ENCODE results near the gene OFD1. TPM values are rescaled to one million over a fixed set of nuclear protein-coding genes. Genes with fewer than 3 reads are reported as not detected.

Gene OFD1
- total and polyA plus RNA-seq, 2 experiments from 2014 or later, result 23.5 TPM

DNA sequence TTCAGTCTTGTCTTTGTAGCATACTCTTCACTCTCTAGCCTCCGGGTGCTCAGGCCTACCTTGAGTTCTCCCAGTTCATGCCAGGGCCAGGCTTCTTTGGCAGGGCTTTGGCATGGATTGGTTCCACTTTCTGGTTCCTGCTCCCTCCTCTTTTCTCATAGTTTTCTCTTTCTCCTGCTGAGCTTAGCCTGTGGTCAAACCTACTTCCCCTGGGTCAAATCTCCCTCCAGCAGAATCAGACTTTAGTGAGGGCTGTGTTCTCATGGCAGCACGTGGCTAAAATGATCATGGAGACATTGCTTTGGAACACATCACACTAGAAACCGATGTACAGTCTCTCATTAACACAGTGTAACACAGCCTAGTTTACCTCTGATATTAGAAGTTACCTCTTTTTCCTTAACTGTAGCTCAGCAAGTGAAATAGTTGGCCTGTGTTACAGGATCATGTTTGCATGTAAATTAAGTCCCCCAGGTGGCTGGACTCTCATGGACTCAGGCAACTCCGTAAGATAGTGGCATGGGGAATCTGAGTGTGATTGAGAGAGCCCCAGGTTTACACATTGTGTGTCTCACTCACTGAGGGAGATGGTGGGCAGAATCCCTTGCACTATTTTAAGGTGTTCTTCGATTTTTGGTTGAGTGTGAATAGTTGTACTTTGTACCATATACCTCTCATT lies 32.3 kb upstream of the OFD1 start:
- Histone ChIP-seq H3K27ac (no peak overlapping the region), H3K4me1 (ENCODE audit: insufficient read depth) (peaks cover 6% of the 10 kb centered on the region), H3K4me2 (no peak overlapping the region), H3K27me3 (no peaks in the 10 kb centered on the region), H3K36me3 (replicated peaks; ENCODE audit: insufficient read depth, low read depth) (no peaks in the 10 kb centered on the region), H3K9me2 (replicated peaks; ENCODE audit: insufficient read depth) (no peaks in the 10 kb centered on the region), H3K9me3 (ENCODE audit: low read depth) (no peaks in the 10 kb centered on the region), H2AFZ (no peak overlapping the region), H3K4me3 (no peak overlapping the region), H3K79me2 (peaks cover 87% of the 10 kb centered on the region), H4K20me1 (ENCODE audit: insufficient read depth, poor library complexity, severe bottlenecking) (peaks cover 31% of the 10 kb centered on the region)
- no peak for DNase-seq (ENCODE audit: low spot score)
- WGBS (ENCODE audit: low lambda C conversion rate, missing lambda C conversion rate), result 64% methylated on average over 5 of the region's 5 CpGs
- TF ChIP-seq EZH2phosphoT487 (IDR thresholded peaks at IDR 0.05; ENCODE audit: low read depth, severe bottlenecking, unreplicated experiment) (no peak), EZH2 (IDR thresholded peaks at IDR 0.05; ENCODE audit: borderline replicate concordance) (no peak)
- TF ChIP-seq, protein P1, sequence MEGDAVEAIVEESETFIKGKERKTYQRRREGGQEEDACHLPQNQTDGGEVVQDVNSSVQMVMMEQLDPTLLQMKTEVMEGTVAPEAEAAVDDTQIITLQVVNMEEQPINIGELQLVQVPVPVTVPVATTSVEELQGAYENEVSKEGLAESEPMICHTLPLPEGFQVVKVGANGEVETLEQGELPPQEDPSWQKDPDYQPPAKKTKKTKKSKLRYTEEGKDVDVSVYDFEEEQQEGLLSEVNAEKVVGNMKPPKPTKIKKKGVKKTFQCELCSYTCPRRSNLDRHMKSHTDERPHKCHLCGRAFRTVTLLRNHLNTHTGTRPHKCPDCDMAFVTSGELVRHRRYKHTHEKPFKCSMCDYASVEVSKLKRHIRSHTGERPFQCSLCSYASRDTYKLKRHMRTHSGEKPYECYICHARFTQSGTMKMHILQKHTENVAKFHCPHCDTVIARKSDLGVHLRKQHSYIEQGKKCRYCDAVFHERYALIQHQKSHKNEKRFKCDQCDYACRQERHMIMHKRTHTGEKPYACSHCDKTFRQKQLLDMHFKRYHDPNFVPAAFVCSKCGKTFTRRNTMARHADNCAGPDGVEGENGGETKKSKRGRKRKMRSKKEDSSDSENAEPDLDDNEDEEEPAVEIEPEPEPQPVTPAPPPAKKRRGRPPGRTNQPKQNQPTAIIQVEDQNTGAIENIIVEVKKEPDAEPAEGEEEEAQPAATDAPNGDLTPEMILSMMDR (IDR thresholded peaks at IDR 0.05; ENCODE audit: poor library complexity), result no peak

DNA sequence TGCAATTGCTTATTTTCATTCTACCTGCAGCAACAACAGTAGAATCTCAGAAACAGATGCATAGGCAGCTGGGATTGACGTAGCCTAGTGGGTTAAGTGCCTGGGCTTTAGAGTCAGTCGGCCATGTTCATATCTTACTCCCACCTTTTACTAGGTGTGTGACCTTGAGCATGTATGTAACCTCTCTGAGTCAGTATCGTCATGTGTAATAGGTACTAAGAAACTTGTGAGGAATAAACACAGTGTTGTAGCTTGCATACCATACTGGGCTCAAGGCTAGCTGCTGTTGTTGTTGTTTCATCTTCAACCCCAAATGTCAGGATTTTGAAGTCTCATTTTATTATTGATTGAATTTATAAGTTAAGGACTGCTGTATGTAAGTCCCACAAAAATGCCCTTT lies 31.4 kb upstream of the OFD1 start:
- H3K9me2 ChIP-seq (replicated peaks; ENCODE audit: insufficient read depth), result no peaks in the 10 kb centered on the region
- no peak overlapping the region for H3K4me3 ChIP-seq

DNA sequence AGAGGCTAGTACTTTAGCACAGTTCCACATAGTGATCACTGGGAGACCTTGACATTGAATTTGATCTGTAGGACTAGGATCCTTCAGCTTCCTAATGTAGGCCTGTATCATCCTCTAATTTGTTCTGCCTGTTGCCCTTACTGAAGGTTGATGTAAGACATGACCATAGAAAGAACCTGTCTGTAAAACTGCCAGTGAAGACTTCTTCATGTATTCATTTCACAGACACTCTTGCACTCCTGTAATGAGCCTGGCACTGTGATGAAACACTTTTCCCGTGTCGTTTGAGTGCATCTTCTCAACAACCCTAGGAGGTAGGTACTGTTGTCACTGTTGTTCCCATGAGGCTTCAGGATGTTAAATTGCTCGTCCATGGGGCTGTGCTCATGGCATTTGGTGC lies 31.0 kb upstream of the OFD1 start:
- peaks cover 81% of the 10 kb centered on the region for H3K79me2 ChIP-seq
- no peaks in the 10 kb centered on the region for H3K9me3 ChIP-seq (ENCODE audit: low read depth)
- H3K9me2 ChIP-seq (replicated peaks; ENCODE audit: insufficient read depth), result no peaks in the 10 kb centered on the region
- H3K4me3 ChIP-seq, result no peak overlapping the region
- H4K20me1 ChIP-seq (ENCODE audit: insufficient read depth, poor library complexity, severe bottlenecking), result peaks cover 22% of the 10 kb centered on the region
- H3K4me2 ChIP-seq, result no peak overlapping the region
- TF ChIP-seq EZH2phosphoT487 (IDR thresholded peaks at IDR 0.05; ENCODE audit: low read depth, severe bottlenecking, unreplicated experiment), result no peak
- TF ChIP-seq, protein P1 (IDR thresholded peaks at IDR 0.05; ENCODE audit: poor library complexity), result no peak
- WGBS (ENCODE audit: low lambda C conversion rate, missing lambda C conversion rate), result 61% methylated on average over 3 of the region's 3 CpGs
- DNase-seq (ENCODE audit: low spot score), result no peak
- no peak overlapping the region for H2AFZ ChIP-seq
- no peaks in the 10 kb centered on the region for H3K36me3 ChIP-seq (replicated peaks; ENCODE audit: insufficient read depth, low read depth)
- H3K27me3 ChIP-seq, result no peaks in the 10 kb centered on the region
- peak overlapping the region; percentile 2 for H3K27ac ChIP-seq
- peaks cover 1% of the 10 kb centered on the region for H3K4me1 ChIP-seq (ENCODE audit: insufficient read depth)

More for the DNA sequence above, 31.4 kb upstream of the OFD1 start:
- Histone ChIP-seq H3K36me3 (replicated peaks; ENCODE audit: insufficient read depth, low read depth) (no peaks in the 10 kb centered on the region), H3K27me3 (no peaks in the 10 kb centered on the region), H3K79me2 (peaks cover 86% of the 10 kb centered on the region), H3K4me1 (ENCODE audit: insufficient read depth) (peaks cover 6% of the 10 kb centered on the region), H3K27ac (peak overlapping the region; percentile 2), H4K20me1 (ENCODE audit: insufficient read depth, poor library complexity, severe bottlenecking) (peaks cover 25% of the 10 kb centered on the region), H2AFZ (no peak overlapping the region), H3K9me3 (ENCODE audit: low read depth) (no peaks in the 10 kb centered on the region), H3K4me2 (no peak overlapping the region)
- DNase-seq (ENCODE audit: low spot score), result no peak
- WGBS (ENCODE audit: low lambda C conversion rate, missing lambda C conversion rate), result 75% methylated on average over 3 of the region's 3 CpGs
- TF ChIP-seq EZH2phosphoT487 (IDR thresholded peaks at IDR 0.05; ENCODE audit: low read depth, severe bottlenecking, unreplicated experiment) (no peak), EZH2 (IDR thresholded peaks at IDR 0.05; ENCODE audit: borderline replicate concordance) (no peak)
- TF ChIP-seq, protein P1 (IDR thresholded peaks at IDR 0.05; ENCODE audit: poor library complexity), result no peak

Data from hepatocyte (in vitro differentiated cells).